Stimulated activated CD8-positive, alpha-beta memory T cell treated with anti-CD3 and anti-CD28 coated beads, Interleukin-4, amount 100 ng/mL, for 4 hours (primary cell): Measurements from ENCODE around the gene SEC14L6.
A peak's percentile ranks its signal among the peaks of the same experiment; 100 is the strongest.

Experiments used
- DNase-seq, 2 donors: peaks; one replicate each; pipeline ENCODE4 v3.0.0-alpha.2; 2020; ENCODE audit warnings: low read depth in 2 of 2, low spot score in 1 of 2

Gene SEC14L6

GRCh38 chr22:30497466-30498150 lies 48.9 kb downstream of the SEC14L6 start:
- DNase-seq: no peak

- DNase-seq: no peak
Observed at GRCh38 chr22:30495041-30495784, 51.3 kb downstream of the SEC14L6 start.

GRCh38 chr22:30492144-30492543 lies 54.4 kb downstream of the SEC14L6 start:
- DNase-seq: no peak

GRCh38 chr22:30491381-30491780 lies 55.2 kb downstream of the SEC14L6 start:
- DNase-seq: no peak

GRCh38 chr22:30490399-30490798 lies 56.1 kb downstream of the SEC14L6 start:
- no peak for DNase-seq

GRCh38 chr22:30488121-30488520 lies 58.4 kb downstream of the SEC14L6 start:
- DNase-seq: no peak

- DNase-seq: no peak
Observed at GRCh38 chr22:30486661-30487115, 59.9 kb downstream of the SEC14L6 start.

- no peak for DNase-seq
Observed at GRCh38 chr22:30486118-30486517, 60.4 kb downstream of the SEC14L6 start.

GRCh38 chr22:30485362-30485988 lies 61.1 kb downstream of the SEC14L6 start:
- peak; percentile 47 to 61 for DNase-seq

GRCh38 chr22:30483169-30483568 lies 63.4 kb downstream of the SEC14L6 start:
- no peak for DNase-seq

- DNase-seq: no peak
Observed at GRCh38 chr22:30481711-30482110, 64.8 kb downstream of the SEC14L6 start.

- no peak for DNase-seq
Observed at GRCh38 chr22:30479981-30480380, 66.6 kb downstream of the SEC14L6 start.

- DNase-seq: no peak
Observed at GRCh38 chr22:30474683-30475424, 71.7 kb downstream of the SEC14L6 start.

GRCh38 chr22:30474121-30474520 lies 72.4 kb downstream of the SEC14L6 start:
- DNase-seq: no peak

GRCh38 chr22:30472994-30473720 lies 73.4 kb downstream of the SEC14L6 start:
- no peak for DNase-seq
